Measurements from ENCODE around the gene NOL4L.

NOL4L gene

DNA sequence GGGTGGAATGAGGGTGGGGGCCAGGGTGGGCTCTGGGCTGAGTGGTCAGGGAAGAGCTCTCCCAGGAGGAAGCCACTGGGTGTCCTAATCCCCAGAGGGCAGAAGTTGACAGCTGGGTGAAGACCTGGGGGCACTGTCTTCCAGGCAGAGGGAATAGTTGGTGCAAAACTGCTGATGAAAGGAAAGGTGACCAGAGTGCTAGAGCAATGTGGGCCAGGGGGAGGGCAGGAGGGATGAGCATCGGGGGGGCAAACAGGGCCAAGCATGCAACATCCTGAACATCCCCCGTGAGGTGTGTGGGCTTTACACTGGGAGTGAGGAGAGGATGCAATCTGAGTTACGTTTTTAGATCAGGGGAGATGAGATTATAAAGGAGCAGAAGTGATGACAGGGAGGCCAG lies 97.8 kb downstream of the NOL4L start:
- no peak for DNase-seq

DNA sequence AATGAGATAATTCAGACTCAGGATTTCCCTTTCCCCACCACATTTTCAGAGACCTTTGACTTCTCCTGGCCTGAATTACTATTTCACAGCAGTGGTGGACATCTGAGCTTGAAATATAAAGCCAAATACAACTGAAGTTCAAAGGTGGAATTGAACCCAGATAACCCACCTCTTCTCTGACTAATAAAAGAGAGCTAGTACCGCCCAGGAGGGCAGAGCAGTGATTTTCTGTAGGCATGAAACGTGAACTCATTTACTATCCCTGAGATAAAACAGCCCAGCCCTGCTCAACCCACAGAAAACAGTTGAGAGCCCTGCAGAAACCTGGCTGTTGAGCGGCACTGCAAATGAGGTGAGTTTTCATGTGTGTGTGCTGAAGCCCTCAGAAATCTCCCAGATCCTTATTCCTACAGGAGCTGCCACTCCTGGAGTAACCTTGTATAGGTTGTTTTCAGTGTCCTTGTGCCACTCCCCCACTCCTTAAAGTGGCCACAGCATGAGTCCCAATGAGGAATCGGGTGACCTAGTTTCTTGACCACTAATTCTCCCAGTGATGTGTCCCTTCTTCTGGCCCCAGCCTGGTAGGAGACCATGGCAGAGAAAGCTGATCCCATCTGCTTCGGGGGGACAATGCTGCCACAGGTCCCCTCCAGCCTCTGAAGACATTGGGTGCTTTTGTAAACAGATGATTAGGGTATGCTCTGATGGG lies 99.2 kb downstream of the NOL4L start:
- DNase-seq: no peak

DNA sequence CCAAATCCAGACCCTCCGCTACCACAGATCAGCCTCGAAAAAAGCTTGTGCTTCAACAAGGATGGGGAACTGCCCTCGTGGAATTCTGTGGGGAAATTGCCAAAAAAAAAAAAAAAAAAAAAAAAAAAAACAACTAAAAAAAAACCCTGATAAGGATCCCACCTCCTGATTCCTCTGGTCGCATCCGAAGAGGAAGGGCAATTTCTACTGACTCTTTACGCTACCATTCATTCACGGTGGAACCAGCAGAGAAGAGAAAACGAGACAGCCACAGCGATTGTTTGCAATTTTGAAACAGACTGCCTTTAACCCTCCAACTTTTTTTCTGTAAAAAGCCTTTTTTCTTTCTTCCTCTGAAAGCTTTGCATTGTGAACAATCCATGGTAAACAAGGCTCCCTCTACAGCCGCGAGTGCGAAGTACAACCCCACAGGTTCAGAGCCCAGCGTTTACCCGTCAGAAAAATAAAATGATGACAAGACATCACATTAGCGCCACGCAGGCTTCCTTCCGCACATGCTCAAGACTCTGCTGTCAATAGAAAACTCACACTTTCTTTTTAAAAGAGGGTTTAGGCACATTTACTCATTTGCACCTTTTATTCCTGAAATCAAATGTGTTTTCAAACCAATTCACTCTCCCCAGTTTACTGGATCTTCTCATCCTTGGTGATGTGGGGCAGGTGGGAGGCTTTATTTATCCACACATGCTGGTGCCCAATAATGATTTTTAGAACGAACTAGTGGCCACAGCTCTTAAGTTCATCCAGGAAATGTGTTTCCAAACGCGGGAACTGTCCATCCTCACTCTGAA lies 100.0 kb downstream of the NOL4L start:
- DNase-seq: peak in 52 of 56 donors; percentile 25 to 92 (median 68)

DNA sequence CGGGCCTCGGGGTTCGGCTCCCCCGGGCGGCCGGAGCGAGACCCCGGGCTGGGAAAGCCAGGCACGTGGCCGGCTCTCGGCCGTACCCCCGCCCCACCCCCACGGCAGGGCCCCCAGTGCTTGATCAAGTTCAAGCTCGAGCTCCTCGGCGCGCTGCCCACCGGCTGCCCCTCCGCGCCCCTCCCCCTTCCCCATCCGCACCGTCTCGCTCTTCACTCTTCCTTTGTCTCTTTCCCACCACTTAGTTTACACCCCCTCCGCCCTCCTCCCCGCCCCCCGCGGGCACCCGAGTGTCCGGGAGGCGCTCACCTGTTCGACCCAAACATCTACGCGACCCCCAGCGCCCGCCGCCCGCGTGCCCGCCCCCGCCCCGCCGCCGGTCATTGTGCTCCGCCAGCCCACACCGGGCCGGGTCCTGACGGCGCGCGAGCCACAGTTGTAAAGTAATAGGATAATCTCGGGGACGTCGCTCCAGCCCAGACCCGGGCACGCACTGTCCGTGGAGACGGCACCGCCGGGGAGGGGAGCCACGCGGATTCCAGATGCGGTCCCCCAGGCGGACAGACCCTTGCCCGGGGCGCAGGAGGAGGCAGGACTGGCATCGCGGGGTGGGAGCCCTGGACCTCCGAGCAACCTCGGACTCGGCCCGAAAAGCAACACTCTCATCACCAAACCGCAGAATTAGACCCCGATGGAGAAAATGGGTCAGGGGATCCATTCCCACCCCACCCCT lies 100.7 kb downstream of the NOL4L start:
- DNase-seq: peak in 19 of 56 donors; percentile 23 to 75 (median 49)

DNA sequence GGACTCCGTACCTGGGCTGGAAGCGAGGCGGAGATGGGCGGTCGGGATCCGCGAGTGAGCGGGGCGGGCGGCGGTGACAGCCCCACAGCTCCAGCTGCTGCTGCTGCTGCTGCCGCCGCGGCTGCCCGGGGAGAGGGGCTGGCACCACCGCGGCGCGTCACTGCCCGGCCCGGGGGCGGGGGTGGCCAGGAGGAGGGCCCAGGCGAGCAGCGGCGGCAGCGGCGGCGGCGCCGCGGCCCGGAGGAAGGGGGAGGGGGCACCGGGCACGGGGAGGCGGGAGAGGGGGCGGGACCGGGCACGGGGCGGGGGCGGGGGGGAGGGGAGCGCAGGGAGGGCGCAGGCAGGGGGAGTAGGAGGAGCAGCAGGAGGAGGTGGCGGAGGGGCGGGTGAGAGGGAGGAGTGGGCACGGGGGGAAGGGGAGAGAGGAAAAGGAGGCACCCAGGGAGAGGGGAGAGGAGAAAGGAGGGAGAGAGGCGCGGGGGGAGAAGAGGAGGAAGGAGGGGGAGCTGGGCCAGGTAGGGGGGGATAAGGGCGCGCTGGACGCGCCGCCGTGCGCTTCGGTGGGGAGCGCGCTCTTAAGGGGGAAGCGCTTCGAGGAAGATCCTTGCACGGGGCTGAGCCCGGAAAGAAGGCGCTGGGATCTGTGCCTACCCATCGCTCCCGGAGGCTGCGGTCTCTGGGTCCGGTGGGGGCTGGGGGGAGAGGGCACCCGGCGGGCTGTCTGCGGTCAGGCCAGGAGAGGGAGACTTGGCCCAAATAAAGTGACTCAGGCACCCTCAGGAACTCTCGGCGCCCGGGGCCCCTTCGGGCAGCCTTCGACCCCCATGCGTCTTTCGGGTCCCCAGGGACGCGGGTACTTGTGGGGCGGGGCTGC lies 101.5 kb downstream of the NOL4L start:
- DNase-seq: peak in 52 of 56 donors; percentile 32 to 92 (median 74)

DNA sequence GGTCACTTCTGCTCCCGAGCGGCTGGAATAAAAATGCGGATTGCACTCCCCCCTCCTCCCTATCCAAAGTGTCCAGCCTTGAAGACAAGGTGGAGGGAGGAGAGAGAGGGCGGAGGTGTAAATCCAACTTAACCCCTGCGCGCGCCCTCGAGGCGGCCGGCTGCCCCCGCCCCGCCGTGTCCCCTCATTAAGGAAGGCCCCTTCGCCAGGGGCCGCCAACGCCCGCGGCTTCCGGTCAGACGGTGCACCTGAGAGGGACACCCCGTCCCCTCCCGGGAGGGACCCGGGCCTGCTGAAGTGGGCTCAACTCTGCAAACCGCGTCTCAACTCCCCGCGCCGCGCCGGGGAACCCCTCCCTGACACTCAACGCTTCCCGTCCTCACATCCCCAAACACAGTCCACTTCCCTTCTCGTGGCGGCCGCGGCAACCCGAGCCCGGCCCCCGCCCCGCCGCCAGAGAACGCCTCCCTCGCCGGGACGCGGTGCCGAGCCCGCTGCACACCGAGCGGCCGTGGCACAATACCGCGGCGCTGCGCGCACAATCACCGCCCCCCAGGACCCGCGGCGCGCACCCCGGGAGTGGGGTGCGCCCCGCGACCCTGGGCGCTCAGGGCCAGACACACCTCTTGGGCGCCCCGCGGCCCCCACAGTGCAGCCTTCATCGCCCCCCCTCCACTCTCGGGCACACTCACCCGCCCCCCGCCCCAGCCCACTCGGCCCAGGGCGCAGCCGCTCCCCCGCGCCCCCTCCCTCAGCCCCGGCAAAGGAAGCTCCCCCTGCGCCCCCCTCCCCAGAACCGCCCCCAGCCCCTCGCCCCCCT lies 102.5 kb downstream of the NOL4L start:
- peak in 9 of 56 donors; percentile 20 to 57 (median 41) for DNase-seq

DNA sequence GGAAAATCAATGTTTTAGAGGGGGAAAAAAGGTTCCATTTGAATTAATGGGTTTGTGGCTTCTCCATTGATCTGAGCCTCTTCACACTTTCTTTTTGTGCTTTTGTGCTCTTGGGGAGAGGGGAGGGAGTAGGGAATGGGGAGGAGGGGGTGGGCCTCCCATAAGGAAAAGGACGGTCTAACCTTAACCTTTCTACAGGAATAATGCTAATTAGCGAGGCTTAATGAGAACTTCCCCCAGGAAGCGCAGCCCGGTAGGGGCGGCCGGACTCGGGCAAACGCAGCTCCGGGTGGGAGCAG lies 103.0 kb downstream of the NOL4L start:
- DNase-seq: no peak

DNA sequence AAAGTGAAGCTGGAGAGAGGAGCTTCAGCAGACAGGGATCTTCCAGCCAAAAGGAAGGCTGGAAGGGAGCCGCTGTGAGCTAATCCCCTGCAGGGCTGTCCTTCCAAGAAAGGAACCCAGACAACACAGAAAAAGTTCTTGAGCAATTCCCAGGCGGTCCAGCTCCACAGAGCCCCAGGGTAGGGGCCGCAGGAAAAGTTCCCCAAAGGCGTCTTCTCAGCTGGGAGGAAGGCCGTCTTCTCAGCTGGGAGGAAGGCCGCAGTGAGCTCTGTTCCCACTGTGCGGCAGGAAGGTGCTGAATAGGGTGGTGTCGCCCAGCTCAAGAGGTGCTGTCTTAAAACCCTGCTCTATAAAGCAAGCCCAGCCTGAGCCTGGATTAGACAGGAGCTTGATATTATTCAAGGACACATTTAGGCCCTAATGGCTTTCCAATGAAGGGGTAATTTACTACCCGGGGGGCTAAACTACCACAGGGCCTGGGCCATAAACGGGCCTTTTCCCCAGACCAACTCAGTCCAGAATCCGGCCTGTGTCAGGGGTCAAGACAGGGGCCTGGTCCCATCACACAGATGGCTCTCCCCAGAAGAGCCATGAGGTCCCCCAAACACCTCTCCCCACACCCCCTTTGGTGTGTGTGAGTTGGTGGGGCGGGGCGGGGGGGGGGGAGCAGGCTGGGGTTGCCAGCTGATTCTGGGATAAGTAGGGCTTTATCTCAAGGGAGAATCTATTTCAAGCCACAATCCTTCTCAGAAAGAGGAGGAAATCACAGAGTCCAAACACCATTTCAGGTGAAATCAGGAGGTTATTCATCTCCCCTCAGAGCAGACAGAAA lies 103.6 kb downstream of the NOL4L start:
- peak in 3 of 56 donors; percentile 23 to 47 (median 31) for DNase-seq

DNA sequence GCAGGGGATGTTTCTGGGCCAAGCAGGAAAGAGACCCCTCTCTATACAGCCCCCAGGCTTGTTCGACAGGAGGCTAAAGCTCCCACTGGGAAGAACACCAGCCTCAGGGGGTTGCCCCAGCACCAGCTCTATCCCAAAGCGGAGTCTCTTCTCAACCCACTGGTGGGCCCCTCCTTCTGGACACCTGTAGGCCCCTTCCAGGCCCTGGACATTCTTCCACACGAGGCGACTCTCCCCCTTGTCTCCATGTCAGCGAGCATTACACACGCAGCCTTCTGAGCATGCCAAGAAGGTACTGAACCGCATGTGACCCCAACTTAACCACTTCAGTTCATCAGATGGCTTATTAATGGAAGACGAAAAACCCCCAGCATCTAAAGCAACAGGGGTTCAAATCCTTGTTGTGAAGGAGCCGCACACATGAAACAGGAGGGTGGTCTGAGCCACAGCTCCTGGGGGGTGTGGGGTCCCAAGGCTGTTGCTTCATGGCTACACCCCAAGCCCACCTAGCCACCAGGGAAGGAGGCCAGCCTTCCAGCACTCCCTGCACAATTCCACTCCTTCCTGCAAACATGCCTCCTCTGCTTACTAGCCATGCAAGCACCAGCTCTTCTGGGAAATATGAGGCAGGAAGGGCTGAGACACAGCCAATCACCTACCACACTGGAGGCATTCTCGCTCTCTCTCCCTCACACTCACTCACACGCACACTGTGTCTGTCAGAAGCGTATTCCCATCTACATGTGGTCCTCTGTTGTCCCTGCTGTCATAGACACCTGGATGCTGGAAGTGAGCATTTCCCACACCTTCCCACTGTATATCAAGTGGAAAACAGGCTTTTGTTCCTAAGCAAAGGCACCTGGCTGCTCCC lies 104.5 kb downstream of the NOL4L start:
- DNase-seq: no peak

DNA sequence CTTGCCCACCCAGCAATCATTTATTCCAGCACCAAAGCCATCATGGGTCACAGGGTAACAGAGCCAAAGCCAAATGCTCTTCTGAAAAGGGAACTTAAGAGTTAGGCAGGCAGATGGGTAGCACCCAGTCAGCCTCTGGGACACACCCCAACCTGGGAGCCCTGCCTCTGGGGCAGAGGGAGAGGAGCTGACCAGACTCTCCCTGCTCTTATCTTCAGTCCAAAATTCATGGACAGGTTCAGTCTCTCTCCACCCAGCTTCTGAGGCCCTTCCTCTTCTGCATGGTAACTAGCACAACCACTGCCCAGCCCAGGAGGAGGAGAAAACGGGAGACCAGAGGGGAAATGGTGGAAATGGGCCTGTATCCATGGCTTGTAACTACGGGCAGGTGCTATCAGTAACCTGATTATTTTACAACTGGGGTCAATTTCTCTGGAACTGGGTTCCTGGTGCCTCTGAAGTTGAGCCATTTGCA lies 105.4 kb downstream of the NOL4L start:
- no peak for DNase-seq

DNA sequence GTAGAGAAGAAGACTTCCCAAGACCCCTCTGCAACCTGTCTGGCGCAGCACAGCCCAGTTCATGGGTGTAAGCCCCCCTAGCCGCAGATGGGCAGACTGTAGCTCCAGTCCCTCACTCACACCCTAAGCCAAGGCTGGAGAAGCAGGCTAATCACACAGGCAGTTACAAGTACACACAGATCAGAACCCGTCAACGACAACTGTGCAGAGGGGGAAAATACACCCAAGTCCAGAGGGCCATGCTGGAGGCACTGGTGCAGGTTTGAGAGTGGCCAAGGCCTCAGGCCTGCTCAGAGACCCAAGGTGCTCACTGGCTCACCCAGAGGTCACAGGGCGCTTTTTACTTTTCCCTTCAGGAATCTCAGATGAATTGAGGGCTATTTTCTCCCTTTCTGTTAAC lies 106.1 kb downstream of the NOL4L start:
- no peak for DNase-seq

DNA sequence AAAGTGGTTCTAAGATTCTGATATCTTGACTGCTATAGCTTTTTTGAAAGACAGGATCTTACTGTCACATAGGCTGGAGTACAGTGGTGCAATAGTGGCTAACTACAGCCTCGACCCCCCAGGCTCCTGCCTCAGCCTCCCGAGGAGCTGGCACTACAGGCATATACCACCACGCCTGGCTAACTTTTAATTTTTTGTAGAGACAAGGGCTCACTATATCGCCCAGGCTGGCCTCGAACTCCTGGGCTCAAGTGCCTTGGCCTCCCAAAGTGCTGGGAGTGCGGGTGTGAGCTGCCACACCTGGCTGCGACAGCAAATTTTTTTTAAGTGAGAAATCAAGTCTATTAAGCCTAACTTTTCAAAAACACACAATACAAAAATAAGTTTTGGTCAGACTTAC lies 106.6 kb downstream of the NOL4L start:
- DNase-seq: no peak

DNA sequence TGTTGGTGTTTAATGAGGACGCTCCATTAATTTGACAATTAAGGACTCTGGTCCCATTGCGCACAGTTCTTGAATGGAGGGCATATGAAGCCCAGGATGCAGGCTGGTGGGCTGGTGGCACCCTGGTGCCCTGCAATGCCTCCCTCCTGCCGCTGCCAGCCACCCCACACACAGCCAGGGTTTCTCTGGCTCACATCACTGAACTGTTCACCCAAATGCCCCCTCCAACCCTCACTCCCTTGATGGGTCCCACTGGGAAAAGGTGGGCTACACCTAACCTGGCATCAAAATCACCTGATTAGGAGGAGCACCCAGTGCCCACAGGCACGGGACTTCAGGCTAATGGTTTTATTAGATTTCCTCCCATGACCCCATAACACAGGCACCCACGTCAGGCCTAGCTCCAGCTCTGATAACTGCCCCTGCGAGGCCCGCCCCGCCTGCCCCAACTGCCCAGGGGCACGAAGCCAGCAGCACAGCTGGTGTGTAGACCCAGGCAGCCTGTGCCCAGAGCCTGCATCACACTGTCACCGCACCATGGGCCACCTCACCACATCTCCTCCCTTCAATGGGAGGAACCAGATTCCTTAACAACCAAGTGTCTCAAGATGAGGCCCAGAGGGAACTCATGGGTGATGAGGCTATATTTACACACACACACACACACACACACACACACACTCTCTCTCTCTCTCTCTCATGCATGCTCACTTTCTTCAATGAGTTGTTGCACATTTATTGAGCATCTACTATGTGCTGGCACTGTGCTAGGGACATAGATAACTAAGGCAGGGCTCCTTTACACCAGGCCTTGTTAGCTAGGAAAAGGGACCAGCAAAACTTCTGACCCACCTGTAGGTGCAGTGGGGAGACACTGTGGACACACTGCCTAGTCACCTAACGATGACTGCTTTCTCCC lies 107.3 kb downstream of the NOL4L start:
- peak in 12 of 56 donors; percentile 13 to 60 (median 28) for DNase-seq

DNA sequence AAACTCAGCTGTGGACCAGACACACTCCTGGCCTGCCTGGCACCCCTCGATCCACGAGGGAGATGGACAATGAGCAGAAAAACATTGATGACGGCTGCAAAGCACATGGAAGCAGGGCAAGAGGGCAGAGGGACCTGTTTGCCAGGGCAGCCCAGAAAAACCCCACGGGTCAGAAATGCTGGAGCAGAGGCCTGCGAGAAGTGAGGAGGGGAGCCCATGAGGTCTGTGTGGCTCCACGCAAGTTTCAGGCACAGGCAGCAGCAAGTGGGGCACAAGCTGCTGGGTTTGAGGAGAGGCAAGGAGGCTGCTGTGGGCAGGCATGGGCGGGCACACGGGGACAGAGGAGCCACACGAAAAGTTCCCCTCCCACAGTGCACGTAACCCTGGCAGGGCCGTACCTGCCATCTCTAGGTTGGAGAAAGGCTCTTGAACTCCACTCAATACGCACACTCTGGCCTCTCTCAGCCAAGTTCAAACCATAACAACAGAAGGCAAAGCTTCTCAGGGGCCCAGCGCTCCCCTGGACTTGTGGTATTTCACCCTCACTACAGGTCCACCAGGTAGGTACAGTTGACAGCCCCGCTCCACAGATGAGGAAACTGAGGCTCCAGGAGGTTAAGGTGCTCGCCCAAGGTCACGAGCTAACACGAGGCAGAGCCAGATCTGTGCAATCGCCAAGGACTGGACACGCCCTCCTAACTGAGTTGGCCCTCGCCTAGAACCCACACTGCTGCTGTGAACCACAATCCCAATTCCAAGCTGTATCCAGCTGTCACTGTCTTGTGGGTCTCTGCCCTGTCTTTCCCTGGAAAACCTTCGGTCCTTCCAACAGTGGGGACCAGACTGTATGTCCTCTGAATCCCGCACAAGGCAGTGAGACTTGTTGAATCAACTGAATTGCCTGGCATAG lies 108.2 kb downstream of the NOL4L start:
- no peak for DNase-seq

DNA sequence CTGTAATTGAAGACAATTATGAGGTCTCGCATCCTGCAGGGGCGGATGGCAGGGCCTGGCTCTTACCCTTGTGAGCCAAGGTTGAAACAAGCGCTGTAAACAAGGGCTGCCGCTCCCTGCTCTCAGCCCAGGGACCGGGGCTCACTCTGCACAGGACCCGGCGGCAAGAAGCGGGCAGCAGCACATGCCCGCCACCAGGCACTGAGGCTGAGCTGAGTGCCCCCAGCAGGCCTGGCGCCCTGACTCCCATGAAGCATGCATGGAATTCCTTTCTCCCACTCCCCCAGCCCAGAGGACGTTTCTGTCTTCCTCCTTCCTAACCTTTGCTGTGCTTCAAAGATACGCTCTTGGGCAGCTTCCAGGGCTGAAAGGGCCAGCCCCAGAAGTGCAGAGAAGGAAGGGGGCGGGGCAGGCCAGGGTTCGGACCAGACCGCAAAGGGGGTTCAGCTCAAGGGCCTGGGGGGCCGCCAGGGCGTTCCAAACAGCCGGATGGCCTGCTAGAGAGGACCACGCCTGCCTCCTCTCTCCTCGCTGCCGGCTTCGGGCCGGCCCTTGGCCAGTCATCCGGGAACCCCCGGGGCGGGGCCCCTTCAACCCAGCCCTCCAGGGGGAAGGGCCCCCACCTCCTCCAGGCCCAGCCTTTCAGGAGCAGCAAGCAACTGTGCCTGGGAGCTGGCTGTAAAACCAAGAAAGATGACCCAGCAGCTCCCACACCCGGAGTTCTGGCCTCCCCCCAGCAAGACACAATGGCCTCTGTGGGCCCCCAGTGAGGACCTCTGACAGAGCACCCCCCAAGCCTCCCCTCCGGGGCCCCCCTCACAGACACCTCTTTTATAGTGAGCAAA lies 109.9 kb downstream of the NOL4L start:
- peak in 50 of 56 donors; percentile 17 to 83 (median 60) for DNase-seq

Data from nucleus accumbens (tissue), 56 donors.